AG20443 (cell line): ENCODE results near the gene APOL2.
"Not testable (repeated sequence)": the region's sequence is repeated elsewhere in the genome, so short reads cannot be mapped to it uniquely, and the experiment has no call there.

Source experiments
- DNase-seq: peaks from one replicate; pipeline ENCODE4 v3.0.0; 2012; ENCODE audit warnings: low spot score, mixed read lengths

APOL2 gene

GRCh38 chr22:36263216-36263673 is 23.9 kb upstream of the APOL2 start:
- DNase-seq = not testable (repeated sequence)

GRCh38 chr22:36262307-36262706 is 23.0 kb upstream of the APOL2 start:
- DNase-seq = not testable (repeated sequence)

GRCh38 chr22:36261675-36262074 is 22.3 kb upstream of the APOL2 start:
- DNase-seq = not testable (repeated sequence)

- no peak for DNase-seq
Observed at GRCh38 chr22:36259615-36260300, 20.4 kb upstream of the APOL2 start.

- no peak for DNase-seq
Observed at GRCh38 chr22:36258701-36259614, 19.6 kb upstream of the APOL2 start.

GRCh38 chr22:36257948-36258670 is 18.8 kb upstream of the APOL2 start:
- DNase-seq = no peak

- no peak for DNase-seq
Observed at GRCh38 chr22:36257308-36257707, 18.0 kb upstream of the APOL2 start.

- no peak for DNase-seq
Observed at GRCh38 chr22:36256478-36256877, 17.2 kb upstream of the APOL2 start.

- not testable (repeated sequence) for DNase-seq
Observed at GRCh38 chr22:36255572-36255971, 16.2 kb upstream of the APOL2 start.

- DNase-seq = no peak
Observed at GRCh38 chr22:36253523-36254490, 14.5 kb upstream of the APOL2 start.

- peak; percentile 72 for DNase-seq
Observed at GRCh38 chr22:36252754-36253522, 13.6 kb upstream of the APOL2 start, which contains the start of gene APOL1. APOL1 (plus strand) TSS chr22:36253133; CDS start chr22:36254956, 1,823 bp downstream.

- not testable (repeated sequence) for DNase-seq
Observed at GRCh38 chr22:36251979-36252608, 12.8 kb upstream of the APOL2 start.

- not testable (repeated sequence) for DNase-seq
Observed at GRCh38 chr22:36250292-36250960, 11.1 kb upstream of the APOL2 start.

- DNase-seq = no peak
Observed at GRCh38 chr22:36249160-36249559, 9.8 kb upstream of the APOL2 start.

- no peak for DNase-seq
Observed at GRCh38 chr22:36247955-36248354, 8.6 kb upstream of the APOL2 start.

GRCh38 chr22:36246718-36247117 is 7.4 kb upstream of the APOL2 start:
- DNase-seq = no peak

GRCh38 chr22:36245805-36246356 is 6.6 kb upstream of the APOL2 start:
- no peak for DNase-seq

- peak; percentile 63 for DNase-seq
Observed at GRCh38 chr22:36244522-36245391, 5.4 kb upstream of the APOL2 start.
